IMR-90 (cell line): ENCODE results near the gene SERPINA5.

Experiments
- BHLHE40 ChIP-seq: fragments of 150-350 bp; IDR thresholded peaks from 2 replicates; pipeline ENCODE4 v1.6.1; 2016; ENCODE audit warnings: mild to moderate bottlenecking, low read depth, low read length
- CEBPB ChIP-seq: IDR thresholded peaks from 2 replicates; pipeline ENCODE4 v1.6.1; 2012; ENCODE audit warnings: low read depth, low read length, improper control_type of control experiment
- FOS ChIP-seq: fragments of 150-350 bp; IDR thresholded peaks from 2 replicates; pipeline ENCODE4 v1.6.1; 2016; ENCODE audit warnings: low read depth, low read length
- MAZ ChIP-seq: IDR thresholded peaks from 2 replicates; pipeline ENCODE4 v1.6.1; 2012; ENCODE audit warnings: low read depth, mild to moderate bottlenecking, low read length, improper control_type of control experiment, moderate library complexity, borderline replicate concordance
- MXI1 ChIP-seq: IDR thresholded peaks from 2 replicates; pipeline ENCODE4 v1.6.1; 2012; ENCODE audit warnings: low read depth, mild to moderate bottlenecking, low read length, moderate library complexity, borderline replicate concordance
- POLR2A ChIP-seq: IDR thresholded peaks from 2 replicates; pipeline ENCODE4 v1.6.1; 2012; ENCODE audit warnings: mild to moderate bottlenecking, low read depth, low read length
- RAD21 ChIP-seq: IDR thresholded peaks from 2 replicates; pipeline ENCODE4 v1.6.1; 2012; ENCODE audit warnings: low read length, improper control_type of control experiment
- RFX5 ChIP-seq: IDR thresholded peaks from 2 replicates; pipeline ENCODE4 v1.8.0; 2012; ENCODE audit warnings: low read depth, mild to moderate bottlenecking, low read length, moderate library complexity
- SMC3 ChIP-seq: fragments of 150-350 bp; IDR thresholded peaks from 2 replicates; pipeline ENCODE4 v1.6.1; 2016; ENCODE audit warnings: low read depth, mild to moderate bottlenecking, antibody characterized with exemption, low read length, moderate library complexity
- TF ChIP-seq, protein P1 (sequence below): conservative IDR thresholded peaks from 2 replicates; pipeline ENCODE4 v1.5.1; 2012; ENCODE audit warnings: mild to moderate bottlenecking, low read depth, low read length, improper control_type of control experiment
- TF ChIP-seq, protein P2 (sequence below): fragments of 150-350 bp; IDR thresholded peaks from 2 replicates; pipeline ENCODE4 v1.6.1; 2016; ENCODE audit warnings: low read depth, mild to moderate bottlenecking, low read length, moderate library complexity, borderline replicate concordance
- TF ChIP-seq, protein P3 (sequence below): fragments of 150-350 bp; IDR thresholded peaks from 2 replicates; pipeline ENCODE4 v1.6.1; 2017; ENCODE audit warnings: mild to moderate bottlenecking, antibody characterized with exemption, low read length, low read depth

DNA sequence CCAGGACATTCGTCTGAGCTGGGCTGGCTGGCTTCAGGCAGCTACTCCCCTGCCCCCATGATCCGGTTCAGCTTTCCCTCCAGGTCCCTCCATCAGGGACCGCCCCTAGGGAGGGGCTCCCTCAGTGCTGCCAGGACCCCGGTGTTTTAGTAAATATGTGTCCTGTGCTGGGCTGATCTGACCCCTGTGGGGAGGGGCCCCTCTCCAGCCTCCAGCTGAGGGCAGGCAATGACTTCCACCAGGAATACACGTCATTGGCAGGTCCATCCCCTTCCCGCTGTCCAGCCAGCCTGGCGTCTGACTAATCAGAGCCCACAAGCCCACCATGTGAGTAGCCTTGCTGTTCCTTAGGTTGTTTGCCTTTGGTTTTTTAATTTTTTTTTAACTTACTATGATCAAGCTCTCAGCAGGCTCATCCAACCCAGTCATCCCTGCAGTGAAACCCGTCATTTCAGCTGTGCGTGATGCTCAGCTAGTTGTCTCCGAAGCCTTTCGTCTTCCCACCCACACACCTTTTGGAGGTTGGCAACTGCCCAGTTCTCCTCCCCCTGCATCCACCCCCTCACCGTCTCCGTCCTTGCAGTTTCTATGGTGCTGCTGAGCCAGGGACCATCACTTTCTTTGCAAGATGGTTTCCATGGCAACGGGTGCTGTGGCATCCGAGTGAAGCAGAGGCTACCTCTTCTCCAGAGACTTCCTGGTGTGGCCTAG is 35.9 kb upstream of the SERPINA5 start:
- TF ChIP-seq POLR2A = no peak
- TF ChIP-seq, protein P1, sequence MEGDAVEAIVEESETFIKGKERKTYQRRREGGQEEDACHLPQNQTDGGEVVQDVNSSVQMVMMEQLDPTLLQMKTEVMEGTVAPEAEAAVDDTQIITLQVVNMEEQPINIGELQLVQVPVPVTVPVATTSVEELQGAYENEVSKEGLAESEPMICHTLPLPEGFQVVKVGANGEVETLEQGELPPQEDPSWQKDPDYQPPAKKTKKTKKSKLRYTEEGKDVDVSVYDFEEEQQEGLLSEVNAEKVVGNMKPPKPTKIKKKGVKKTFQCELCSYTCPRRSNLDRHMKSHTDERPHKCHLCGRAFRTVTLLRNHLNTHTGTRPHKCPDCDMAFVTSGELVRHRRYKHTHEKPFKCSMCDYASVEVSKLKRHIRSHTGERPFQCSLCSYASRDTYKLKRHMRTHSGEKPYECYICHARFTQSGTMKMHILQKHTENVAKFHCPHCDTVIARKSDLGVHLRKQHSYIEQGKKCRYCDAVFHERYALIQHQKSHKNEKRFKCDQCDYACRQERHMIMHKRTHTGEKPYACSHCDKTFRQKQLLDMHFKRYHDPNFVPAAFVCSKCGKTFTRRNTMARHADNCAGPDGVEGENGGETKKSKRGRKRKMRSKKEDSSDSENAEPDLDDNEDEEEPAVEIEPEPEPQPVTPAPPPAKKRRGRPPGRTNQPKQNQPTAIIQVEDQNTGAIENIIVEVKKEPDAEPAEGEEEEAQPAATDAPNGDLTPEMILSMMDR = no peak
- TF ChIP-seq, protein P2, sequence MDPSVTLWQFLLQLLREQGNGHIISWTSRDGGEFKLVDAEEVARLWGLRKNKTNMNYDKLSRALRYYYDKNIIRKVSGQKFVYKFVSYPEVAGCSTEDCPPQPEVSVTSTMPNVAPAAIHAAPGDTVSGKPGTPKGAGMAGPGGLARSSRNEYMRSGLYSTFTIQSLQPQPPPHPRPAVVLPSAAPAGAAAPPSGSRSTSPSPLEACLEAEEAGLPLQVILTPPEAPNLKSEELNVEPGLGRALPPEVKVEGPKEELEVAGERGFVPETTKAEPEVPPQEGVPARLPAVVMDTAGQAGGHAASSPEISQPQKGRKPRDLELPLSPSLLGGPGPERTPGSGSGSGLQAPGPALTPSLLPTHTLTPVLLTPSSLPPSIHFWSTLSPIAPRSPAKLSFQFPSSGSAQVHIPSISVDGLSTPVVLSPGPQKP = no peak
- TF ChIP-seq RAD21 = no peak
- TF ChIP-seq BHLHE40 = no peak
- TF ChIP-seq, protein P3, sequence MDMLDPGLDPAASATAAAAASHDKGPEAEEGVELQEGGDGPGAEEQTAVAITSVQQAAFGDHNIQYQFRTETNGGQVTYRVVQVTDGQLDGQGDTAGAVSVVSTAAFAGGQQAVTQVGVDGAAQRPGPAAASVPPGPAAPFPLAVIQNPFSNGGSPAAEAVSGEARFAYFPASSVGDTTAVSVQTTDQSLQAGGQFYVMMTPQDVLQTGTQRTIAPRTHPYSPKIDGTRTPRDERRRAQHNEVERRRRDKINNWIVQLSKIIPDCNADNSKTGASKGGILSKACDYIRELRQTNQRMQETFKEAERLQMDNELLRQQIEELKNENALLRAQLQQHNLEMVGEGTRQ = no peak
- no peak for TF ChIP-seq FOS
- no peak for TF ChIP-seq CEBPB
- no peak for TF ChIP-seq RFX5
- TF ChIP-seq MAZ = no peak
- TF ChIP-seq SMC3 = no peak
- TF ChIP-seq MXI1 = no peak
